PC-3 (cell line): ENCODE data around the gene PPY.

Source experiments
- CTCF ChIP-seq: fragments of 300-600 bp; sonication (generic); conservative IDR thresholded peaks from 2 replicates; pipeline ENCODE4 v1.5.1; 2017; ENCODE audit warnings: antibody characterized with exemption, low read depth, mild to moderate bottlenecking, low read length
- EZH2 ChIP-seq: fragments of 300-600 bp; sonication (generic); IDR thresholded peaks from one replicate; pipeline ENCODE4 v1.6.1; 2017; ENCODE audit warnings: antibody characterized with exemption, mild to moderate bottlenecking, low read length; ENCODE audit not compliant: unreplicated experiment

- TF ChIP-seq CTCF (no peak), EZH2 (no peak)
Observed at GRCh38 chr17:43945074-43945829, 3.0 kb upstream of the PPY start.
